Lung (tissue), 12 donors: ENCODE measurements around the gene PPID. TPM values are rescaled to one million over a fixed set of nuclear protein-coding genes. Genes with fewer than 3 reads are reported as not detected.

Source experiments
- ATAC-seq: fragments of 200-7000 bp; cut with Tn5 transposase; one replicate; pipeline ENCODE4 v1.9.1; 2020; ENCODE audit warnings: moderate number of reproducible peaks; ENCODE audit not compliant: insufficient read depth, low FRiP score
- DNase-seq, 3 donors: peaks; one replicate each; pipeline ENCODE4 v3.0.0-alpha.2; 2013 to 2017
- H3K27ac ChIP-seq, 2 donors: one replicate each; pipeline ENCODE4 v1.5.1; 2013; ENCODE audit warnings: mild to moderate bottlenecking in 2 of 2, moderate library complexity in 2 of 2, control low read depth in 1 of 2, inconsistent platforms in 1 of 2, low read depth in 1 of 2, low read length in 1 of 2
- H3K27me3 ChIP-seq, 3 donors: one replicate each; pipeline ENCODE4 v1.5.1; 2013; ENCODE audit warnings: low read length in 2 of 3; ENCODE audit not compliant: control insufficient read depth in 3 of 3, insufficient read depth in 3 of 3
- H3K36me3 ChIP-seq, 4 donors: one replicate each; pipeline ENCODE4 v1.5.1; 2013; ENCODE audit warnings: low read length in 4 of 4, mild to moderate bottlenecking in 1 of 4, moderate library complexity in 1 of 4; ENCODE audit not compliant: control insufficient read depth in 4 of 4, insufficient read depth in 4 of 4
- H3K4me1 ChIP-seq, 5 donors: one replicate each; pipeline ENCODE4 v1.5.1; 2013; ENCODE audit warnings: low read length in 5 of 5, mild to moderate bottlenecking in 2 of 5, moderate library complexity in 1 of 5; ENCODE audit not compliant: control insufficient read depth in 5 of 5, insufficient read depth in 5 of 5
- H3K4me3 ChIP-seq: one replicate; pipeline ENCODE4 v1.5.1; 2013; ENCODE audit warnings: mild to moderate bottlenecking, control low read depth, moderate library complexity
- H3K9ac ChIP-seq, 2 donors: one replicate each; pipeline ENCODE4 v1.5.1; 2013; ENCODE audit warnings: low read length in 2 of 2, control low read depth in 1 of 2; ENCODE audit not compliant: insufficient read depth in 1 of 2
- H3K9me3 ChIP-seq, 4 donors: one replicate each; pipeline ENCODE4 v1.5.1; 2013; ENCODE audit warnings: low read length in 3 of 4, mild to moderate bottlenecking in 1 of 4, moderate library complexity in 1 of 4; ENCODE audit not compliant: control insufficient read depth in 4 of 4, insufficient read depth in 3 of 4
- CTCF ChIP-seq: IDR thresholded peaks from 2 replicates; pipeline ENCODE4 v1.5.1; 2012; ENCODE audit warnings: mild to moderate bottlenecking; ENCODE audit errors: control extremely low read depth, extremely low read depth
- WGBS, 2 donors: extraction: QIAGEN DNeasy Blood & Tissue Kit; methylation state at CpG; one replicate each; pipeline ENCODE4 v1.1.7; 2013; 5-methylcytosine and 5-hydroxymethylcytosine counted together
- polyA plus RNA-seq, 2 donors: library from polyadenylated mRNA; stranded (reverse); fragments of 200-250 nt; gene quantifications; one replicate each; pipeline ENCODE4 v1.2.1, GENCODE V29; 2013
- total RNA-seq, 2 donors: library from RNA; depleted of rRNA in 1 of 2; stranded (reverse); fragments of >200 nt in 1 of 2; gene quantifications; one replicate each; pipeline ENCODE4 v1.2.1, GENCODE V29; 2014 to 2021
- donor health status: control.
- donor health status: control.
- donor health status: Bipolar disorder and iron deficiency.
- donor health status: healthy.
- donor health status: DM: yes; HTN: yes; CAD: no.

Gene PPID
- total and polyA plus RNA-seq, 4 donors = 14.7 to 39.0 (median 21.3) TPM

- Histone ChIP-seq H3K9me3 (no peaks in the 10 kb centered on the region), H3K4me1 (no peaks in the 10 kb centered on the region), H3K9ac (no peak overlapping the region), H3K27me3 (peaks cover 0 to 10% (median 5%) of the 10 kb centered on the region in 3 donors), H3K36me3 (no peaks in the 10 kb centered on the region), H3K27ac (no peak overlapping the region), H3K4me3 (no peak overlapping the region)
- ATAC-seq (no peak), DNase-seq (no peak)
- WGBS, 2 donors = 70 to 90% methylated on average over 1 of the region's 1 CpG
- no peak for TF ChIP-seq CTCF
Observed at GRCh38 chr4:158728236-158728635, 5.0 kb upstream of the PPID start.

GRCh38 chr4:158726633-158727032 is 3.4 kb upstream of the PPID start:
- no peak for TF ChIP-seq CTCF
- DNase-seq = no peak
- no peak overlapping the region for H3K9ac ChIP-seq
- peaks cover 0 to 8% (median 3%) of the 10 kb centered on the region in 5 donors for H3K4me1 ChIP-seq
- H3K27ac ChIP-seq = no peak overlapping the region
- no peak for ATAC-seq
- peaks cover 0 to 10% (median 5%) of the 10 kb centered on the region in 3 donors for H3K27me3 ChIP-seq
- H3K4me3 ChIP-seq = no peak overlapping the region
- H3K9me3 ChIP-seq = no peaks in the 10 kb centered on the region
- WGBS, 2 donors = 84 to 85% methylated on average over 6 of the region's 6 CpGs
- H3K36me3 ChIP-seq = no peaks in the 10 kb centered on the region

- TF ChIP-seq CTCF = no peak
- H3K9ac ChIP-seq = no peak overlapping the region
- H3K36me3 ChIP-seq = peaks cover 0 to 10% (median 4%) of the 10 kb centered on the region in 4 donors
- no peak overlapping the region for H3K4me3 ChIP-seq
- no peak overlapping the region for H3K27ac ChIP-seq
- no peak for ATAC-seq
- no peak for DNase-seq
- 82 to 93% methylated on average over 4 of the region's 4 CpGs for WGBS, 2 donors
- no peaks in the 10 kb centered on the region for H3K9me3 ChIP-seq
- peaks cover 0 to 10% (median 5%) of the 10 kb centered on the region in 3 donors for H3K27me3 ChIP-seq
- H3K4me1 ChIP-seq = peaks cover 0 to 8% (median 3%) of the 10 kb centered on the region in 5 donors
Observed at GRCh38 chr4:158724637-158725036, 1.4 kb upstream of the PPID start.
